HepG2 (cell line): ENCODE measurements around the gene MYO10. TPM values are rescaled to one million over a fixed set of nuclear protein-coding genes. Genes with fewer than 3 reads are reported as not detected.

Experiments
- ATAD3A ChIP-seq: sonication (generic); formaldehyde crosslinking; IDR thresholded peaks from 2 replicates; pipeline ENCODE4 v1.4.0; 2020; ENCODE audit warnings: missing genetic modification reagents
- ATF1 ChIP-seq: IDR thresholded peaks from 2 replicates; pipeline ENCODE4 v1.6.1; 2016; ENCODE audit warnings: mild to moderate bottlenecking, control low read depth
- ATF7 ChIP-seq, 2 experiments: fragments of 450-650 bp in 1 of 2; sonication (generic) in 1 of 2; formaldehyde crosslinking in 1 of 2; IDR thresholded peaks; 2 replicates each; pipeline versions ENCODE4 v1.4.0 to v1.6.1; 2016 to 2020; ENCODE audit warnings: antibody characterized with exemption in 1 of 2, mild to moderate bottlenecking in 1 of 2, missing genetic modification reagents in 1 of 2
- CEBPG ChIP-seq: IDR thresholded peaks from 2 replicates; pipeline ENCODE4 v1.6.1; 2016
- CENPT ChIP-seq: sonication (generic); formaldehyde crosslinking; IDR thresholded peaks from 2 replicates; pipeline ENCODE4 v1.8.0; 2022; ENCODE audit warnings: low read depth, mild to moderate bottlenecking, moderate library complexity, missing genetic modification reagents
- GPBP1L1 ChIP-seq: sonication (generic); formaldehyde crosslinking; IDR thresholded peaks from 2 replicates; pipeline ENCODE4 v1.5.0; 2020; ENCODE audit warnings: mild to moderate bottlenecking, missing genetic modification reagents
- NR2F1 ChIP-seq, 2 experiments: fragments of 450-650 bp in 1 of 2; formaldehyde crosslinking in 1 of 2; IDR thresholded peaks; 2 replicates each; pipeline versions ENCODE4 v1.5.0 to v1.6.1; 2016 to 2020; ENCODE audit warnings: mild to moderate bottlenecking in 1 of 2, missing compliant biosample characterization in 1 of 2, missing genetic modification reagents in 1 of 2, moderate library complexity in 1 of 2
- RAD21 ChIP-seq: fragments of 450-650 bp; formaldehyde crosslinking; IDR thresholded peaks from 2 replicates; pipeline ENCODE4 v1.5.0; 2020; ENCODE audit warnings: mild to moderate bottlenecking
- SAFB2 ChIP-seq: sonication (generic); formaldehyde crosslinking; IDR thresholded peaks from 2 replicates; pipeline ENCODE4 v1.5.1; 2020; ENCODE audit warnings: missing genetic modification reagents, low read depth, mild to moderate bottlenecking, borderline replicate concordance
- TEAD2 ChIP-seq: sonication (generic); formaldehyde crosslinking; IDR thresholded peaks from 2 replicates; pipeline ENCODE4 v1.9.0; 2021; ENCODE audit warnings: missing genetic modification reagents
- XRCC5 ChIP-seq: fragments of 200-400 bp; formaldehyde crosslinking; optimal IDR thresholded peaks from 2 replicates; pipeline ENCODE3; 2017; ENCODE audit warnings: mild to moderate bottlenecking, low read length
- ZNF263 ChIP-seq: sonication (generic); formaldehyde crosslinking; IDR thresholded peaks from 2 replicates; pipeline ENCODE4 v1.4.0; 2020; ENCODE audit warnings: missing genetic modification reagents
- ZNF446 ChIP-seq: sonication (generic); formaldehyde crosslinking; IDR thresholded peaks from 2 replicates; pipeline ENCODE4 v1.5.0; 2020; ENCODE audit warnings: mild to moderate bottlenecking, missing genetic modification reagents
- ZNF451 ChIP-seq: sonication (generic); formaldehyde crosslinking; IDR thresholded peaks from 2 replicates; pipeline ENCODE4 v1.5.0; 2020; ENCODE audit warnings: mild to moderate bottlenecking, missing genetic modification reagents
- ZNF510 ChIP-seq: sonication (generic); formaldehyde crosslinking; IDR thresholded peaks from 2 replicates; pipeline ENCODE4 v1.4.0; 2020; ENCODE audit warnings: low read depth, mild to moderate bottlenecking, missing genetic modification reagents
- ZNF543 ChIP-seq: sonication (generic); formaldehyde crosslinking; IDR thresholded peaks from 2 replicates; pipeline ENCODE4 v1.4.0; 2020; ENCODE audit warnings: mild to moderate bottlenecking, missing genetic modification reagents
- ZNF646 ChIP-seq: sonication (generic); formaldehyde crosslinking; IDR thresholded peaks from 2 replicates; pipeline ENCODE4 v1.9.0; 2021; ENCODE audit warnings: mild to moderate bottlenecking, missing genetic modification reagents
- ZNF768 ChIP-seq: sonication (generic); formaldehyde crosslinking; IDR thresholded peaks from 2 replicates; pipeline ENCODE4 v1.4.0; 2020; ENCODE audit warnings: missing genetic modification reagents
- ZSCAN31 ChIP-seq: sonication (generic); formaldehyde crosslinking; IDR thresholded peaks from 2 replicates; pipeline ENCODE4 v1.5.0; 2020; ENCODE audit warnings: low read depth, mild to moderate bottlenecking, missing genetic modification reagents
- polyA plus RNA-seq, 8 experiments: library from polyadenylated mRNA; depleted of rRNA in 3 of 8; stranded (reverse) in 7 of 8; unstranded in 1 of 8; fragments of >200 nt; fragmentation: Illumina TruSeq in 4 of 8; extraction: Trizol in 4 of 8; gene quantifications; 2 replicates each; pipeline versions ENCODE4 v1.2.1 to v1.2.3, GENCODE V29; 2011 to 2016; ENCODE audit warnings: low read depth in 4 of 8, missing spikeins in 1 of 8, mixed read lengths in 1 of 8; ENCODE audit not compliant: insufficient read depth in 1 of 8
- total RNA-seq, 5 experiments: library from RNA; depleted of rRNA; stranded (reverse); fragments of >200 nt; fragmentation: Illumina TruSeq; extraction: Trizol; gene quantifications; 2 replicates each; pipeline ENCODE4 v1.2.3, GENCODE V29; 2016; ENCODE audit warnings: low read depth in 1 of 5

MYO10 gene
- total and polyA plus RNA-seq, 2 of the 13 experiments (the other 11 are each of a cell fraction or from before 2014, with no cell fraction given) = 4.5 to 14.0 TPM

GRCh38 chr5:16721151-16722096 lies 214.7 kb downstream of the MYO10 start (continued):
- TF ChIP-seq ZNF646 (CRISPR knock-in tag) = peak; percentile 69
- no peak for TF ChIP-seq CENPT (CRISPR knock-in tag)
- no peak for TF ChIP-seq ZNF510 (CRISPR knock-in tag)
- TF ChIP-seq RAD21 (CRISPR knock-in tag) = no peak
- no peak for TF ChIP-seq ZNF768 (CRISPR knock-in tag)
- TF ChIP-seq ATAD3A (CRISPR knock-in tag) = no peak
- TF ChIP-seq XRCC5 = no peak
- TF ChIP-seq CEBPG (CRISPR knock-in tag) = peak; percentile 41
- TF ChIP-seq ZSCAN31 (CRISPR knock-in tag) = no peak
- TF ChIP-seq ZNF451 = no peak
- TF ChIP-seq NR2F1 (CRISPR knock-in tag; IDR thresholded peaks at IDR 0.05) = 0 out of 4 replicates have a peak, but pooled peaks of 1 of the 2 experiments have one; percentile 19
- no peak for TF ChIP-seq SAFB2 (CRISPR knock-in tag)
- no peak for TF ChIP-seq GPBP1L1 (CRISPR knock-in tag)
- no peak for TF ChIP-seq ZNF446 (CRISPR knock-in tag)
- no peak for TF ChIP-seq ZNF543
- no peak for TF ChIP-seq ATF1 (CRISPR knock-in tag)
- TF ChIP-seq ATF7 (IDR thresholded peaks at IDR 0.05) = no peak
- no peak for TF ChIP-seq ATF7 (CRISPR knock-in tag; IDR thresholded peaks at IDR 0.05)
- no peak for TF ChIP-seq TEAD2 (CRISPR knock-in tag)
- no peak for TF ChIP-seq ZNF263 (CRISPR knock-in tag)
